GM19351 (cell line): Measurements from ENCODE around the gene NUCKS1.
A peak's percentile ranks its signal among the peaks of the same experiment; 100 is the strongest.
"Not testable (repeated sequence)": the region's sequence is repeated elsewhere in the genome, so short reads cannot be mapped to it uniquely, and the experiment has no call there.

ENCODE experiments used
- ATAC-seq: cut with Tn5 transposase; IDR thresholded peaks from one replicate; pipeline ENCODE4 v1.9.1; 2021; ENCODE audit warnings: mild to moderate bottlenecking, moderate library complexity; ENCODE audit not compliant: unreplicated experiment

NUCKS1 gene

DNA sequence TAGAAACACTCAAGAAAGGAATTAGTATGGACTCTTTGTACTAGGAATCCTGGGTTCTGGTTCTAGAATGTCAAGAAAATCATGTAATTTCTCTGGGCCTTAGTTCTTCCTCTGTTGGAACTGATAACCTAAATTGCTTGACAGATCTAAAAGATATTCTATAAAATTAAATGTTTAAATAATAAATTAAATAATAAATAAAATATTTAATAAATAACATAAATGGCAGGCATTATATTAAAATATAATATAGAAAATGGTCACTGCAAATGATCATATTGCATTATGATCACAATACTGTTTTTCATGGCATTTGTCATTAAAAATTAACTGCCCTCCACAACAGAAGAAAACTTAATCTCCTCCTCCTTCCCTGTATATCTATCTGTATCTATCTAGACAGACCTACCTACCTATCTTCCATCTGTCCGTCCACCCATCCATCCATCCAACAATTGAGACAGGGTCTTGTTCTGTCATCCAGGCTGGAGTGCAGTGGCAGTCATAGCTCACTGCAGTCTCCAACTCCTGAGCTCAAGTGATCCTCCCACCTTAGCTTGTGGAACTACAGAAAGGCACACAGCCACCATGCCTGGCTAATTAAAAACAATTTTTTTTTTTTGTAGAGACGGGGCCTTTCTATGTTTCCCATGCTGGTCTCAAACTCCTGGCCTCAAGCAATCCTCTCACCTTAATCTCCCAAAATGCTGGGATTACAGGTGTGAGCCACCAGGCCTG is 16.4 kb downstream of the NUCKS1 start:
- no peak for ATAC-seq

DNA sequence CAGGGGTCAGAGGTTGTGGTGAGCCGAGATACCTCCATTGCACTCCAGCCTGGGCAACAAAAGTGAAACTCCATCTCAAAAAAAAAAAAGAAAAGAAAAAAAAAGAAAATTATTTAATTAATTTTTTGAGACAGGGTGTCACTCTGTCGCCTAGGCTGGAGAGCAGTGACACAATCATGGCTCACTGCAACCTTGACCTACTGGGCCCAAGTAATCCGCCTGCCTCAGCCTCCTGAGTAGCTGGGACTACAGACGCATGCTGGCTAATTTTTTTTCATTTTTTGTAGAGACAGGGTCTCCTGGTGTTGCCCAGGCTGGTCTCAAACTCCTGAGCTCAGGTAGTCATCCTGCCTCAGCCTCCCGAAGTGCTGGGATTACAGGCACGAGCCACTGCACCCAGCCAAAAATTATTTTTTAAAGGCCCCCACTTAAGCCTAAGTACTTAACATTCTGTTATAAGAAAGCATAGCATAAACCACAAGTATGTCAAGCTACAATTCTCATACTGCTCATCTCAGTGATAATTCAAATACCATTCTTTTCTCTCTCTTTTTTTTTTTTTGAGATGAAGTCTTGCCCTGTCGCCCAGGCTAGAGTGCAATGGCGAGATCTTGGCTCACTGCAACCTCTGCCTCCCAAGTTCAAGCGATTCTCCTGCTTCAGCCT is 19.9 kb downstream of the NUCKS1 start:
- ATAC-seq: no peak

DNA sequence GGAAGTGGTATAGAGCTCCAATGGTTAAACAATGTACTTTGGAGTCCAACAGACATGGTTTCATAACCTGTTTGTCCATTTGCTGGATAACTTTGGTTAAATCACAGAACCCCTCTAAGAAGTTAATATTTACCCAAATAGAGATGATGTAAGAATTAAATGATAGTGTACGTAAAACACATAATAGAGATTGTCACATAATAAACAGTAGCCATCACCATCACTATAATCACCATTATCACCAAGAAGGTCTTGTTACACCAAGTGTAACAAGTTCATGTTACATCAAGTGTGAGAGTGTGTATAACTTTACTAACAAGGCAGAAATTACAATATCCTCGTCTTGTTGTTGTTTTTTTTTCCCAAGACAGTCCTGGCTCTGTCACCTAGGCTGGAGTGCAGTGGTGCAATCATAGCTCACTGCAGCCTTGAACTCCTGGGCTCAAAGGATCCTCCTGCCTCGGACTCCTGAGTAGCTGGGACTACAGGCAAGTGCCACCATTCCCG is 23.3 kb downstream of the NUCKS1 start:
- ATAC-seq: no peak

DNA sequence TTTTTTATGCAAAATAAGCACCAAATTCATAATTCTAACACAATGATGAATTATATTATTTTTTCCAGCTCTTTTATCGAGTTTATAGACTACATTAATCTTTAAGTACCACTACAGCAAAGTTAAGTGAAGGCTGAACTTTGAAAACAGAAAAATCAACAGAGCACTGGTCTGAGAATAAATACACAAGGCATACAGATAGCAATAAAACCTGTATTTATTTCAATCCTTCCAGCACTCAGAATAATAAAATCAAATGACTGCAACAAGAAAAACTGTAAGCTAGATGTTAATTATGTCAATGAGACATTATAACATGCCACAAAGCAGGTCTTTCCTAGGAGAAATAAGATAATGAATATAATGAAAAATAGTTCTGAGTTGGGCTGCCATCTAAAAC is 24.5 kb downstream of the NUCKS1 start:
- ATAC-seq: no peak

DNA sequence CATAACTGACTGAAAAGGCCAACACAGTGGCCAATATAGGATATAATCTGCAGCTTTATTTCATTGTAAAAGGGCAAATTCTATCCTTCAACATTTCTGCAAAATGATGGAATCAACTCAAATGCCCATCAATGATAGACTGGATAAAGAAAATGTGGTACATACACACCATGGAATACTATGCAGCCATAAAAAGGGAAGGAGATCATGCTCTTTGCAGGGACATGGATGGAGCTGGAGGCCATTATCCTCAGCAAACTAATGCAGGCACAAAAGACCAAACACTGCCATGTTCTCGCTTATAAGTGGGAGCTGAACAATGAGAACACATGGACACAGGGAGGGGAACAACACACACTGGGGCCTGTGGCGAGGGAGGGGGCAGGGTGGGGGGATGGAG is 29.2 kb downstream of the NUCKS1 start:
- ATAC-seq: not testable (repeated sequence)

DNA sequence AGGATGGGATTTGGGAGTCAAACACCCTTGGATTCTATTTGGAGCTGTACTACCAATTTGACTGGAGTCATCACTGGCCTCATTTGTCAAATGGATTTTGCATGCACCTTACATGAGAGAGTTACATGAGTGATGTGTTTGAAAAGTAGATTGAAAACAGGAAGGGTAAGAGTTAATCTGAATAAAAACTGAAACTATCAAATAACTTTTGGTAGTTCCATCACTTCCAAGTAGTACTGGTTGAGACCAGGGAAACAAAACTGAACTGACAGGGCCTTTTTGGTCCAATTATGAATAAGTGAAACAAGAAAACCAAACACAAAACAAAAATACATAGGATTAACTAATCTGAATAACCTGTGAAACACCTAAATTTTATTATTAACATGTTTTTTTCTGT is 30.2 kb downstream of the NUCKS1 start:
- ATAC-seq: no peak

DNA sequence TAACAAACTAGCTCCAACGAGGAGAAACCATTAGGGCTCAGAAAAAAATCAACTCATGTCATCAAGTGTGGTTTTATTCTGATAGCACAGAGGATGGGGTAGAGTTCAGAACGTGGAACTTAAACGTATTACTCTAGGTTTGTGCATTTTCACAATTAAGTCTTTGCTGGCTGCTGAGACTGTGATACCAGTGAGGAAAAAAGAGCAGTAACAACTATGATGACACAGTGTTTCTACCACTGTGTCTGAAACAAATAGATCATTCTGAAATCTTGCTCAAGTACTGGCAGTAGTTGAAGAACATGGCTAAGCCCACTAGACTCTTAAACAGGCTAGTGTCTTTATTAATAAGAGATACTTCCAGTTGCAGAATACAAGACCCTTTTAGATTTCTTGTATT is 31.0 kb downstream of the NUCKS1 start:
- no peak for ATAC-seq

DNA sequence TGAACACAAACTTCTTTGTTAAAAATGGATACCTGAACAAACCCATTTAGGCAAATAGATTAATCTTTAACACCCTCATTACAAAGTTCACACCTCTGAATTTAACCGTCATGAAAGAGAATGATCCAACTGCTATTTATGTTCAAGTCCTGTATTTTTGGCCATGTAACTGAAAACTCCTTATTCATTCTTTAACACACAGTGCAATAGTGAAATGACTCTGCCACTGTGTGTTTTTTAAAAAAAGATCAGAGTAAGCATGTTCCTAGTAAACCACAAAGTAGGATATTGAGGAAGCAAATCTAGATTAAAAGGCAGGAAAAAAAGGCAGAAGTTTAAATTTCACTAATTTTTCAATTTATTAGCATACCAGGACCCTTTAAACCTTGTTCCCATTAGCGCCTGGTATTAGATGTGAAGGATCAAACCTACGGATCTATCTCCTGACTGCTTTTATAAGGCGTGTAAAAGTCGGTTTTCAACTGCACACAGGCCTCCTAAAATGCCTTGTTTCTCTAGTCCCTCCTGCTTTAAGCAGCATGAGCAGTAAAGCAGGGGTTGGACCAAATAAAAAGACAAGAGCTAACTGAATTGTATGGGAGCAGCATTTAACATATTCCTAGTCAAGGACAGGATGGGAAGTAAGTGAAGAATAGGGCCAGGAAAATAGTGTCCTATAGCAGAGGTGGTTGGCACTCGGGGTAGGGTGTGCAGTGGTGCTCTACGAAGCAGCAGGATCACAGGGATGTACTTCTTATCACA is 33.4 kb downstream of the NUCKS1 start:
- no peak for ATAC-seq

DNA sequence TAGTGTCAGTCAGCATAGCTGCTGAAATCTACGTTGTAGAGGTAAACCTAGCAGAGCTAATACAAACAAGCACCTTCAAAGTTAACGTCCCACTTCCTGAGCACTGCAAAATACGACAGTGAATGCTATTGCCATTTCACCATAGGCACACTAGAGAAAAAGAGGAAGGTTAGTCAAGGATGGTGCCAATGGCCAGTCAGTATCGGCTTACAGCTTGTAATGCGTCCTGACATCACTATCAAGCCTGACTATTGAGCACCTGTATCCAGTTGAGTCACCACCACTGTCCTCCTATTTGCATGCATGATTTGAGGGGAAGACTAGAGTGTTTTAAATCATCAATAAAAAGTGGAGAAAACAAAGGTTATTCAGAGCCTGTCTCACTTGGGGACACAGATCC is 34.4 kb downstream of the NUCKS1 start:
- no peak for ATAC-seq

DNA sequence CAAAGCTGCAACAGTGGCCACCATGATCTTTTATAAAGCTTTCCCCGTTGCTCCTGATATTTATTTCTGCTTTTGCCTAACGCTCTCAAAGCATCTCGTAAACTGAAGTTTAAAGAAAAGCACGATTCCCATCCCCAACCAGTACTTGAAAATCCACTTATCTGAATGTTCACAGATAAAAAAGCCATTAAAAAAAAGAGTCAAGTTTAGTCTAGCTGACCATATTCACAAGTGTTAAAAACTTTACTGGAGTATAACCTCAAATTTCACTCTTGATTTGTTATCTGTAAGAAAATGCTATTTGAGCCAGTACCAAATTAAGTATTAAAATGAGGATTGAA is 35.1 kb downstream of the NUCKS1 start:
- ATAC-seq: no peak

DNA sequence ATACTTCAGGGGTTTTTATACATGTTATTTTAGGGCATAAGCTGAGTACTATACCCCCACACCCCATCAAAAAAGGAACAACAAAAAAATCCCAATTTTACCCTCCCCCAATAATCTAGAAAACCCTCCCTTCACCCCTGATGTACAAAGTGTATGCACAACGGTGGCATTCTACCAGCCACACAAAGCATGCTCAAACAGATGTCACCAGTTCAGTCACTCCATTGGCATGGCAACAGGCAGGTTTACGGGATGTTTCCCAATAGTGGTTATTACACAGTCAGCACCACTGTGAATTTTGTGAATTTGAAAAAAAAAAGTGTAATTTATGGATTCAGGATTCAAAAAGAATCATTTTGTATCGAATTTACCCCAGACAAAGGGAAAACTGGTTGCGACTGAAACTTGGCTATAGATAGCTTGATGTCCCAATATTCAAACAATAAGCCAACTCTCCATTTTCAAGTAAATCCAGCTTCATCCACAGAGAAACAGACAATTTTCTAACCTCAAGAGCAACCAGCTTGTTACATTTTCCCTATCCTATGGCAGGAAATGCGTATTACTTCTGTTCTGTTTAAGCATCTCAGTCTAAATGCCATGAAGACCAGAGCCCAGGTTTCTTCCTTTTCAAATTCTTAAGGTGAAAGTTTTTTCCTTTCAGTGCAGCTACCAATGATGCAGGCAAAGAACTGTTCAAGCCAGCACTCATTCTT is 35.6 kb downstream of the NUCKS1 start:
- ATAC-seq: no peak

DNA sequence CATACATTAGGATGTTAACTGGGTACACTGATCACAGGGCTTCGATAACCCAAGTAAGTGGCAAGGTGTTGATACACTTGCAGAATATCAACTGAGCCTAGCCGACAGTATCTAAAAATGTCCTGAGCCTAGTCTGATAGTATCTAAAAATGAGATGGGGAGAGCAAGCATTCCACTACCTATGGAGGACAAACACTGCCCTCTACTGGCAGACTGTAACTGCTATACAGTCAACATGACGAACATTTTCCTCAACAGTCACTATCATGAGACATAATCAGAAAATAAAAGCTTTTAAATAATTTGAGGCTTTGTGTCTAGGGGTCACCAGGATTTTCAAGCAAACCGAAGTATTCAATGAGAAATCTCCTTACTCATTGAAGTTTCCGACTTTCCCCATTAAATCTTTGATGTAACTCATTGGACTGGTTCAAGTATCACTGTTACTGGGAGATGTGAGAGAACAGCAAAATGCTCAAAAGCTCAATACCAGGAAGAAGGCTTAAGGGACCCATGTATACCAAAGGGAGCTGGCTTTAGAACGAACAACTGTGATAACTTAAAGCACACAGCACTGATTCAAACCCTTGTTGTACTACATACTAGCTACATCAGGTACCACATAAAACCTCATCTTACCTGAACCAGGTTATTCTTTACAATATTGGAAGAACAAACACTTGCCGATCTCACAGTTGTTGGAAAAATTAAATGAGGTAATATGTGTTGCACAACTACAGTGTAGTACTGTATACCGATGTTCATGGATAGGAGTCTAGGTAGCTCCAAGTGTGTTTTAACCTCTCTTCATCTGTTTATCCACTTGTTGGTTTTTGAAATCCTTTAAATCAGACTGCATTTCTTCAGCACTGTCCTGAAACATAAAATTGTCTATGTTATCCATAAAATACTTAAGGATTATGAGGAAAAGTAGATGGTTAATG is 38.6 kb downstream of the NUCKS1 start:
- ATAC-seq: peak; percentile 63

DNA sequence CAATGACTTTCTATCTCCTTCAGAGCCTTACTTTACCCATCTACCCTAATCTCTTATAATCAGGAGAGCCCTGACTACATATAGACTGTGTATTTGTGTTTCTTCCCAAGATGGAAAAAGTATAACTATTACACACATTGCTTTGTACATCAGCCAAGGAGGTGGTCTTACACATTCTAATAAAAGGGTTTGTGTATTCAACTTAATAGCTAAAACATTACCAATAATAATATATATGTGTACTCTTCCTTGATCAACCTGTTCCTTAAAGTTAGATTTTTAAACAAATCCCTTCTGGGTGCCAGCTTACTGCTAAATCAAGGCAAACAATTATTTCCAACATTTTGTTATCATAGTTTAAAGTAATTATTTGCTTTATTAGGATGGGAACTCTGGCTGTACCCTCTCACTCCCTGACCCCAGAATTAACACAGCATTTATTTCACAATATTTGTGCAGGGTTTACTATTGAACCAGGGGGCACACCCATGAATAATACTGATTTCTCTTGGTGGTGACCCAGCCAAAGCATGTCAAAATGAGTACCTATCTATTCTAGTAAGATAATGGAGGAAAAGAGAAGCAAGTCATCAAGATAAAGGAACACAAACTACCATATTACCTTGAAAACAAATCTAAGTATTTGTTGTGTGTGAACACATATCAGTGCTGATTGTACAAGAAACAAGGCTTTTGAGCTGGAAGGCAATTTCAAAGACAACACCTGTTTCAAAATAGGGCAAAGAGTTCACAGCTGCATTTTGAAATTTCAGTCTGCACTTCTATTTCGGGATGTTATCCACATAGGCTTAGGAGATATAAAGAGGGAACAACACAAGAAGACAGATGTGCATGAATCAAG is 39.5 kb downstream of the NUCKS1 start:
- no peak for ATAC-seq

DNA sequence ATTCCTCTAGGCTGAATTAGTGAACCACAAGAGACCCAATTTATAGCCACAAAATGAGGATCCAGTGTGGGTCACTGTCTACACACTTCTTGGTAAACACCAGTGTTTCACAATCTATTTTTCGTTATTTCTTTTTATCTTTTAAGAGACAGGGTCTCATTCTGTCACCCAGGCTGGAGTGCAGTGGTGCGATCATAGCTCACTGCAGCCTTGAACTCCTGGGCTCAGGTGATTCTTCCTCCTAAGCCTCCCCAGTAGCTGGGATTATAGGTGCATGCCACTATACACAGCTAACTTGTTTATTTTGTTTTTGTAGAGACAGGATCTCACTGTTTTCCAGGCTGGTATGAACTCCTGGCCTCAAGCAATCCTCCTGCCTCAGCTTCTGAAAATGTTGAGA is 40.3 kb downstream of the NUCKS1 start:
- ATAC-seq: no peak

DNA sequence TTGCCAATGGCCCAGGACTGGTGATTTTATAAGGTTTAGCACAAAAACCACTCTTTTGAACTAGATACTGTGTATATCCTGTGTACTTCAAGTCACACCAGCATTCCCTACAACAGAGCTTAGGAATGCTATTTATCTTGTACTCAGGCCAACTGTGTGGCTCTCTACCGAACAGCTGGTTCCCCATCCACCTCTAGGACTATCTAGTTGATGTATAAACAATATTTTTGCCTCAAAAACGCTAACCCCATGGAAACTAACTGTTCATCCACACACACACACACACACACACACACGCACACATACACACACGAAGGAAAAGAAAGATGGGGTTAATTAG is 41.0 kb downstream of the NUCKS1 start:
- no peak for ATAC-seq

DNA sequence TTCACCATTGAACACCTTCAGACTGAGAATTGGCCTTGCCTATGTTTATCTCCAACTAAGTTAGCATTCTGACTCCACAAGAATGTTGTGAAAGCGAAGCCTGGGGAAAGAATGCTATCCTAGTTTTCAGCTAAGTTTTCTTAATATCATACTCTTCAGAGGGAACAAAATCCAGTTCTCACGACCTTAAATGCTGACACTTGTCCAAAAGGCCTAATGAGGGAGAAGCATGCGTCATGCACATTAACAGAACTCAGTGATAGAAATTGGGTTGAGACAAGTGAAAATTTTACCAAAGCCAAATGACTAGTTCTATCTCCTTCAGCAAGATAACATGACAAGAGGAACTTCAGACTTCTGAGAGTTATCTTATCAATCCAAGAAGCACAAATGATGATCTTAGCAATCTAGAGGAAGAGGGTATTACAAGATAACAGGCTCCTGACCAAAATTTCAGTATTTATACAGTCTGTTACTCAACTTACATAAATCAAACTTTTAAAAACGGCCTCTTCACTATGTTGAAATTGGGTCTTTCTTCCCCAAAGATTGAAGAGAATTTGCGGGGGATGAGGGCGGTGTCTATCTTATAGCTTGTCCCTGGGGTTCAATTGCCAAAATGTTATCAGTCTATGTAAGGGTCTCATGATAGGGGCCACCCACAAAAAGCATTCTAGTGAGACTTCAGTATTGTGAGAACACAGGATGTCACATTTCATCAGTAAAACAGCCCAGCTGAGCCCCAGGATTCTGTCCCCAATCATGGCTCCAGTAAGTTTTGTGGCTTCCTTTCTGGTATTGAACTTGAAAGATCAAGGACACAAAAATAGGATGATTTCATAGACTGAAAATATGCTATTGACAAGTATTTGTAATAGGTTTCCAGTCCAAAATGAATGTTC is 43.1 kb downstream of the NUCKS1 start:
- ATAC-seq: no peak

DNA sequence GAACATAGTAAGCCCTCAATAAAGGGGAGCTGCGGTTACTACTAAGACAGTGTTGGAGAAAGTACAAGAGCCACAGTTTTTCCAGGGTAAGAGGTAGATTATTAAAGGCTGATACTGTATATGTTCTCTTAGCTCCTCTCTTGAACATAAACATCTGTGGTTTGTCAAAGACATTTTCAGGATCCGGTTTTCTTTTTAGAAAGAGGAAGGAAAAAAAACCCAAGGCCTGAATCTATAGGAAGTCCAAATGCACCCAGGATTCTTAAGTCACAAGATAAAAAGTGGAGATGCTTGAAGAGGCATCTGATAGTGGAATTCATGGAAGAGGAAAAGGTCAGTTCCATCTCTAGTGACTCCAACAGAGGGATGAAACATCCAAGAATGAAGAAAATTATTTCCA is 45.1 kb downstream of the NUCKS1 start:
- no peak for ATAC-seq

DNA sequence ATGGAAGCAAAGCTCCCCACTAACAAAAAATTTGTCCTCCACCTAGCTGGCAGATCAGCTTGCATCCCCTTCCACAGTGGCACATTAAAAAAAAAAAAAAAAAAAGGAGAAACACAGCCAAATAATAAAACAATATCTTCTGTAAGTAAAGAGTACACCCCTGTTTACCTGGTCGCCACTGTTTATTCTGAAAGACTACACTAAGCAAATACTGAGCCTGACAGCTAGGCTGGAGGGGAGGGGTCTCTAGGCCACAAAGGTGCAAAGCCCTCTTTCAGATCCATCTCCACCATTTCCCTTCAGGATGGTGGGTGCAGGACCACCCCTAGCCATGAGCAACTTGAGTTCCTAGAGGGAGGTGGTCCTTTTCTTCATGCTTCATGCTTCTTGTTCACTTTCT is 46.9 kb downstream of the NUCKS1 start:
- no peak for ATAC-seq
